Liver (tissue), 2 donors: Measurements from ENCODE around the gene ADGRA3.

ENCODE experiments used
- CTCF ChIP-seq: fragments of 150-350 bp; IDR thresholded peaks from 2 replicates; pipeline ENCODE4 v1.5.1; 2017; ENCODE audit warnings: improper control_type of control experiment, low read depth, low read length; ENCODE audit not compliant: missing input control
- REST ChIP-seq: IDR thresholded peaks from 2 replicates; pipeline ENCODE4 v1.6.1; 2016; ENCODE audit warnings: antibody characterized with exemption, mild to moderate bottlenecking
- donor health status: healthy.

GRCh38 chr4:22460266-22460665 is 55.6 kb downstream of the ADGRA3 start:
- TF ChIP-seq REST (no peak), CTCF (no peak)
